Colonic mucosa (tissue), 4 donors: ENCODE results near the gene ELP2. TPM values are rescaled to one million over a fixed set of nuclear protein-coding genes. Genes with fewer than 3 reads are reported as not detected.
"Not testable (repeated sequence)": the region's sequence is repeated elsewhere in the genome, so short reads cannot be mapped to it uniquely, and the experiment has no call there.

Source experiments
- DNase-seq: peaks from one replicate; pipeline ENCODE4 v3.0.0-alpha.2; 2020
- H3K27ac ChIP-seq: fragments of 200-600 bp; one replicate; pipeline ENCODE4 v1.8.0; 2021
- H3K27me3 ChIP-seq: fragments of 200-600 bp; one replicate; pipeline ENCODE4 v1.8.0; 2021
- H3K36me3 ChIP-seq: fragments of 200-600 bp; one replicate; pipeline ENCODE4 v1.8.0; 2021
- H3K4me1 ChIP-seq: fragments of 200-600 bp; one replicate; pipeline ENCODE4 v1.8.0; 2021; ENCODE audit warnings: mild to moderate bottlenecking
- H3K4me3 ChIP-seq: fragments of 200-600 bp; one replicate; pipeline ENCODE4 v1.8.0; 2021
- H3K9ac ChIP-seq, 2 donors: one replicate each; pipeline ENCODE4 v1.7.0; 2013; ENCODE audit warnings: control low read depth in 2 of 2, low read depth in 2 of 2, low read length in 2 of 2
- H3K9me3 ChIP-seq: fragments of 200-600 bp; one replicate; pipeline ENCODE4 v1.8.0; 2021
- intact Hi-C: fragments of 100-400 bp; cut with DNase I; formaldehyde crosslinking; loops from one replicate; pipeline ENCODE4 v1.14.1; 2022
- total RNA-seq, 2 donors: library from RNA; stranded (reverse); fragmentation: NEBNext Ultra II Directional in 1 of 2; extraction: Animal tissue kit (Norgen Biotek cat#: 25700) in 1 of 2; gene quantifications; one replicate each; pipeline ENCODE4 v1.2.1, GENCODE V29; 2021
- TF ChIP-seq, protein P1 (sequence below): fragments of 200-600 bp; IDR thresholded peaks from one replicate; pipeline ENCODE4 v1.8.0; 2022; ENCODE audit warnings: antibody characterized with exemption, mild to moderate bottlenecking
- donor health status: healthy.
- donor health status: DM: no; HTN: no; CAD: no.
- donor health status: DM: no; HTN: no; CAD: no.

ELP2 gene
- total RNA-seq, 2 donors from 2014 or later = 48.3 to 51.6 TPM

GRCh38 chr18:36089001-36089400 is 40.7 kb upstream of the ELP2 start:
- intact Hi-C loops = no loop called here
- Histone ChIP-seq H3K4me3 (no peak overlapping the region), H3K27ac (no peak overlapping the region), H3K4me1 (no peaks in the 10 kb centered on the region), H3K9ac (no peak overlapping the region), H3K36me3 (no peaks in the 10 kb centered on the region), H3K27me3 (no peaks in the 10 kb centered on the region), H3K9me3 (no peaks in the 10 kb centered on the region)
- DNase-seq = no peak
- TF ChIP-seq, protein P1, sequence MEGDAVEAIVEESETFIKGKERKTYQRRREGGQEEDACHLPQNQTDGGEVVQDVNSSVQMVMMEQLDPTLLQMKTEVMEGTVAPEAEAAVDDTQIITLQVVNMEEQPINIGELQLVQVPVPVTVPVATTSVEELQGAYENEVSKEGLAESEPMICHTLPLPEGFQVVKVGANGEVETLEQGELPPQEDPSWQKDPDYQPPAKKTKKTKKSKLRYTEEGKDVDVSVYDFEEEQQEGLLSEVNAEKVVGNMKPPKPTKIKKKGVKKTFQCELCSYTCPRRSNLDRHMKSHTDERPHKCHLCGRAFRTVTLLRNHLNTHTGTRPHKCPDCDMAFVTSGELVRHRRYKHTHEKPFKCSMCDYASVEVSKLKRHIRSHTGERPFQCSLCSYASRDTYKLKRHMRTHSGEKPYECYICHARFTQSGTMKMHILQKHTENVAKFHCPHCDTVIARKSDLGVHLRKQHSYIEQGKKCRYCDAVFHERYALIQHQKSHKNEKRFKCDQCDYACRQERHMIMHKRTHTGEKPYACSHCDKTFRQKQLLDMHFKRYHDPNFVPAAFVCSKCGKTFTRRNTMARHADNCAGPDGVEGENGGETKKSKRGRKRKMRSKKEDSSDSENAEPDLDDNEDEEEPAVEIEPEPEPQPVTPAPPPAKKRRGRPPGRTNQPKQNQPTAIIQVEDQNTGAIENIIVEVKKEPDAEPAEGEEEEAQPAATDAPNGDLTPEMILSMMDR = no peak

DNA sequence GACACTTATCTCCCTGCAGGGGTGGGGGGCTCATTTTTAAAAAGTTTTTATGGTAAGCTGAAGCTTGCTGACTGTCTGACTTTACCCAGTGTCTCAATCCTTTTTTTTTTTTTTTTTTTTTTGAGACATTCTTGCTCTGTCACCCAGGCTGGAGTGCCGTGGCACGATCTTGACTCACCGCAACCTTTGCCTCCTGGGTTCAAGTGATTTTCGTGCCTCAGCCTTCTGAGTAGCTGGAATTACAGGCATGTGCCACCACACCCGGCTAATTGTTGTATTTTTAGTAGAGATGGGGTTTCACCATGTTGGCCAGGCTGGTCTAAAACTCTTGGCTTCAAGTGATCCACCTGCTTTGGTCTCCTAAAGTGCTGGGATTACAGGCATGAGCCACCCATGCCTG is 37.6 kb upstream of the ELP2 start:
- intact Hi-C loops = loop anchor here (2.0 kb wide), 1 partner anchor 193 kb away; no protein-coding TSS in a partner anchor

GRCh38 chr18:36094431-36094830 is 35.3 kb upstream of the ELP2 start:
- H3K27ac ChIP-seq = no peak overlapping the region
- H3K36me3 ChIP-seq = no peaks in the 10 kb centered on the region
- H3K27me3 ChIP-seq = no peaks in the 10 kb centered on the region
- TF ChIP-seq, protein P1 = no peak
- no peak overlapping the region for H3K9ac ChIP-seq
- no peak for DNase-seq
- no peak overlapping the region for H3K4me3 ChIP-seq
- intact Hi-C loops = no loop called here
- no peaks in the 10 kb centered on the region for H3K4me1 ChIP-seq
- H3K9me3 ChIP-seq = no peaks in the 10 kb centered on the region

More for the DNA sequence above, 37.6 kb upstream of the ELP2 start:
- not testable (repeated sequence) for H3K4me3 ChIP-seq, DNase-seq, H3K27ac ChIP-seq, H3K9me3 ChIP-seq, H3K36me3 ChIP-seq, H3K27me3 ChIP-seq, H3K4me1 ChIP-seq, H3K9ac ChIP-seq

GRCh38 chr18:36095936-36096519 is 33.7 kb upstream of the ELP2 start:
- no peaks in the 10 kb centered on the region for H3K4me1 ChIP-seq
- intact Hi-C loops = no loop called here
- H3K9ac ChIP-seq = no peak overlapping the region
- no peak overlapping the region for H3K27ac ChIP-seq
- H3K9me3 ChIP-seq = no peaks in the 10 kb centered on the region
- H3K4me3 ChIP-seq = no peak overlapping the region
- DNase-seq = no peak
- TF ChIP-seq, protein P1 = peak; percentile 37
- H3K36me3 ChIP-seq = no peaks in the 10 kb centered on the region
- no peaks in the 10 kb centered on the region for H3K27me3 ChIP-seq

GRCh38 chr18:36096955-36097354 is 32.7 kb upstream of the ELP2 start:
- Histone ChIP-seq H3K36me3 (no peaks in the 10 kb centered on the region), H3K4me1 (no peaks in the 10 kb centered on the region), H3K9ac (no peak overlapping the region), H3K9me3 (no peaks in the 10 kb centered on the region), H3K4me3 (no peak overlapping the region), H3K27me3 (no peaks in the 10 kb centered on the region), H3K27ac (no peak overlapping the region)
- TF ChIP-seq, protein P1 = no peak
- intact Hi-C loops = no loop called here
- DNase-seq = no peak

- intact Hi-C loops = no loop called here
- no peak overlapping the region for H3K27ac ChIP-seq
- no peak overlapping the region for H3K9ac ChIP-seq
- TF ChIP-seq, protein P1 = no peak
- H3K4me1 ChIP-seq = no peaks in the 10 kb centered on the region
- H3K9me3 ChIP-seq = no peaks in the 10 kb centered on the region
- no peak for DNase-seq
- H3K27me3 ChIP-seq = no peaks in the 10 kb centered on the region
- H3K36me3 ChIP-seq = no peaks in the 10 kb centered on the region
- H3K4me3 ChIP-seq = no peak overlapping the region
Measured at GRCh38 chr18:36099311-36099710, 30.4 kb upstream of the ELP2 start.
